ENCODE measurements around the gene SLC2A2.

DNA sequence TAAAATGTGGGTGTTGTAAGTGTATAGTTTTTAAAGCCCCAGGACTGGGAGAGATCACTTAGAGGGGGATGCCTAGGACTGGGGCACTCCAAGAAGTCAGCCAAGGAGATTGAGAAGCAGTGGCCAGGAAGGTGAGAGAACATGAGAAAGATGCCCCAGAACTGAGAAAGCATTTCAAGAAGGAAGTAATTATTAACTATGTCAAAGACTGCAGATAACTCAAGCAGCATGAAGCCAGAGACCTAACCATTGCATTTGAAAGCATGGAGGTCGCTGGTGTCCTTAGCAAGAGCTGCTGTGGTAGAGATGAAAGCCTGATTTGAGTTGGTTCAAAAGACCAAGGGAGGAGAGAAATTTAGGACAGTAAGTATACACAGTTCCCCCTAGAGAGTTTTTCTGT is 30.6 kb upstream of the SLC2A2 start:
- TF ChIP-seq FOXA1 (IDR thresholded peaks at IDR 0.05) (no peak), ARNT (IDR thresholded peaks at IDR 0.05) (no peak), L3MBTL2 (conservative IDR thresholded peaks at IDR 0.05) (no peak)

Measured in HEK293T (cell line).